Caco-2 (cell line): Measurements from ENCODE around the gene RSRP1. TPM values are rescaled to one million over a fixed set of nuclear protein-coding genes. Genes with fewer than 3 reads are reported as not detected.
"Not testable (repeated sequence)": the region's sequence is repeated elsewhere in the genome, so short reads cannot be mapped to it uniquely, and the experiment has no call there.

ENCODE experiments used
- BruUV-seq: library from RNA; stranded (reverse); fragments of 400-500 nt; replicated peaks from 2 replicates; lab custom pipeline; 2021; lab: Mats Ljungman, UMichigan
- CTCF ChIA-PET: fragments of 300-600 bp; sonication (Branson Sonifier 250); formaldehyde crosslinking; loops from one replicate; lab custom pipeline; 2022; ENCODE audit warnings: antibody characterized with exemption; lab: Charles Lee
- POLR2A ChIA-PET: fragments of 300-600 bp; sonication (Branson Sonifier 250); formaldehyde crosslinking; loops from one replicate; lab custom pipeline; 2022; ENCODE audit warnings: antibody characterized with exemption; lab: Charles Lee
- DNase-seq, 2 experiments: peaks; one replicate each; pipeline versions ENCODE4 v3.0.0 to v3.0.0-alpha.2; 2020 to 2022
- H3K27me3 ChIP-seq: replicated peaks from 2 replicates; pipeline ENCODE4 v1.6.0; 2011; ENCODE audit warnings: low read length; ENCODE audit not compliant: control insufficient read depth, insufficient read depth
- H3K36me3 ChIP-seq: 2 replicates; pipeline ENCODE4 v1.5.1; 2011; ENCODE audit warnings: low read length; ENCODE audit not compliant: control insufficient read depth, insufficient read depth
- H3K4me1 ChIP-seq: fragments of 250-450 bp; sonication (Bioruptor Pico); 2 replicates; pipeline ENCODE4 v1.5.1; 2020; ENCODE audit warnings: mild to moderate bottlenecking
- H3K4me3 ChIP-seq: 2 replicates; pipeline ENCODE4 v1.5.1; 2011; ENCODE audit warnings: low read depth, mild to moderate bottlenecking, control low read depth, low read length
- H3K9me3 ChIP-seq: fragments of 250-450 bp; sonication (Bioruptor Pico); 2 replicates; pipeline ENCODE4 v1.5.1; 2020; ENCODE audit warnings: mild to moderate bottlenecking, moderate library complexity
- H3K27ac Mint-ChIP-seq: one replicate; pipeline ENCODE4 v1.8.0; 2022; ENCODE audit warnings: mixed read lengths; ENCODE audit not compliant: unreplicated experiment
- H3K27me3 Mint-ChIP-seq: one replicate; pipeline ENCODE4 v1.8.0; 2022; ENCODE audit warnings: mixed read lengths; ENCODE audit not compliant: insufficient read depth, unreplicated experiment
- H3K36me3 Mint-ChIP-seq: one replicate; pipeline ENCODE4 v1.8.0; 2022; ENCODE audit warnings: mild to moderate bottlenecking, mixed read lengths; ENCODE audit not compliant: insufficient read depth, unreplicated experiment
- H3K4me1 Mint-ChIP-seq: one replicate; pipeline ENCODE4 v1.8.0; 2022; ENCODE audit warnings: low read depth, mixed read lengths; ENCODE audit not compliant: unreplicated experiment
- H3K4me3 Mint-ChIP-seq: one replicate; pipeline ENCODE4 v1.8.0; 2022; ENCODE audit warnings: mild to moderate bottlenecking, moderate library complexity, mixed read lengths; ENCODE audit not compliant: unreplicated experiment
- H3K9me3 Mint-ChIP-seq: one replicate; pipeline ENCODE4 v1.8.0; 2022; ENCODE audit warnings: mixed read lengths; ENCODE audit not compliant: unreplicated experiment
- intact Hi-C: fragments of 100-400 bp; cut with micrococcal nuclease; formaldehyde crosslinking; loops from one replicate; pipeline ENCODE4 v1.10.0; 2022; ENCODE audit not compliant: unreplicated experiment
- total RNA-seq: library from RNA; stranded (reverse); gene quantifications from 2 replicates; pipeline ENCODE4 v1.2.3, GENCODE V29; 2022

RSRP1 gene
- total RNA-seq, 1 experiment from 2014 or later, result 61.1 TPM

- H3K36me3 Mint-ChIP-seq, H3K27ac Mint-ChIP-seq, H3K27me3 Mint-ChIP-seq, H3K27me3 ChIP-seq, H3K9me3 Mint-ChIP-seq, intact Hi-C loops, DNase-seq, H3K4me3 ChIP-seq, H3K4me1 Mint-ChIP-seq, CTCF ChIA-PET, POLR2A ChIA-PET, H3K36me3 ChIP-seq, BruUV-seq, H3K9me3 ChIP-seq, H3K4me3 Mint-ChIP-seq, H3K4me1 ChIP-seq: not testable (repeated sequence)
Measured at GRCh38 chr1:25288573-25289101, 41.4 kb upstream of the RSRP1 start.

DNA sequence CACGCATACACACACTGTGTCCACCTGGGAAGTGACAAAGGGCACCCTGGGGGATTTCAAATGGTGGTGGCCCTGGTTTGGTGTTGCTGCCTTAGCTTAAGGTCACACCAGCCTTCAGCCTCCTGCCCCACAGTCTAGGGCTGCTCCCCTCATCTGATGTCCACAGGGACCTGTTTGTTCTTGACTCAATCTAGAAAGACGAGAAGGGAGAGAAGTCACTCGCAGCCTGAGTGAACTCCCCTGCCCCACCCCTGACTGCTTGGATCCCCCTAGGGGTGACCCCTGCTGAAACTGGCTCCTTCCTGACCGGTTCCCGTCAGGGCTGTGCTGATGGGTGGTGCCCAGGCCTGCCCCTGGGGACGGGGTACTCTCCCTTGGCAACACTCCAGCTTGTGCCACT lies 39.9 kb upstream of the RSRP1 start:
- H3K4me1 ChIP-seq, POLR2A ChIA-PET, H3K4me1 Mint-ChIP-seq, H3K36me3 ChIP-seq, H3K36me3 Mint-ChIP-seq, CTCF ChIA-PET, H3K27ac Mint-ChIP-seq, H3K4me3 Mint-ChIP-seq, intact Hi-C loops, H3K27me3 Mint-ChIP-seq, H3K9me3 Mint-ChIP-seq, H3K9me3 ChIP-seq, H3K4me3 ChIP-seq, H3K27me3 ChIP-seq, BruUV-seq, DNase-seq: not testable (repeated sequence)

GRCh38 chr1:25285862-25286261 lies 38.6 kb upstream of the RSRP1 start:
- CTCF ChIA-PET, BruUV-seq, H3K4me1 ChIP-seq, H3K4me3 Mint-ChIP-seq, DNase-seq, H3K4me3 ChIP-seq, H3K9me3 ChIP-seq, POLR2A ChIA-PET, H3K36me3 Mint-ChIP-seq, H3K4me1 Mint-ChIP-seq, H3K27ac Mint-ChIP-seq, H3K27me3 ChIP-seq, H3K9me3 Mint-ChIP-seq, intact Hi-C loops, H3K27me3 Mint-ChIP-seq, H3K36me3 ChIP-seq: not testable (repeated sequence)

GRCh38 chr1:25279693-25280111 lies 32.4 kb upstream of the RSRP1 start:
- H3K4me1 Mint-ChIP-seq, H3K27me3 ChIP-seq, intact Hi-C loops, BruUV-seq, H3K36me3 Mint-ChIP-seq, DNase-seq, H3K4me1 ChIP-seq, H3K27ac Mint-ChIP-seq, POLR2A ChIA-PET, H3K27me3 Mint-ChIP-seq, H3K9me3 ChIP-seq, CTCF ChIA-PET, H3K4me3 ChIP-seq, H3K9me3 Mint-ChIP-seq, H3K4me3 Mint-ChIP-seq, H3K36me3 ChIP-seq: not testable (repeated sequence)

DNA sequence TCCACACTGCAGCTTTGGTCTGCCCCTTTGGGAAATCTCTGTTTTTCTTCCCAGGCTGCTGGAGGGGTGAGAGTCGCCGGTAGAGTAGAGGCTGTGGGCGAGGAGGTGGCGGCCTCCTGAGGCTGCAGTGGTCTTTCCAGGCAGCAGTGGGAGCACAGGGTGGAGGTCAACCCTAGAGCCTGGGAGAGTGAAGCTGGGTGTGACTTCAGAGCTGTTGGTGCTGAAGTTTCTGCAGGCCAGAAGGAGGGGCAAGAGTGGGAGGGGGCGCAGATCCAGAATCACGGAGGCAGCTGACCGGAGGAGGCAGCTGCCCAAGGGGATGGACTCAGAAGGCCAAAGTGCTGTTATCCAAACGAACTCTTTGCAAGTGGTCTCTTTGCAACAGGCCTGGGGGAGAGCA lies 31.5 kb upstream of the RSRP1 start:
- intact Hi-C loops, H3K4me1 ChIP-seq, POLR2A ChIA-PET, H3K4me3 Mint-ChIP-seq, H3K9me3 Mint-ChIP-seq, H3K4me1 Mint-ChIP-seq, H3K36me3 ChIP-seq, H3K27me3 Mint-ChIP-seq, H3K9me3 ChIP-seq, H3K27ac Mint-ChIP-seq, DNase-seq, CTCF ChIA-PET, H3K4me3 ChIP-seq, H3K27me3 ChIP-seq, H3K36me3 Mint-ChIP-seq, BruUV-seq: not testable (repeated sequence)

- H3K27me3 Mint-ChIP-seq, H3K27me3 ChIP-seq, intact Hi-C loops, H3K27ac Mint-ChIP-seq, H3K36me3 Mint-ChIP-seq, CTCF ChIA-PET, BruUV-seq, H3K4me3 Mint-ChIP-seq, H3K9me3 ChIP-seq, H3K9me3 Mint-ChIP-seq, H3K36me3 ChIP-seq, H3K4me3 ChIP-seq, DNase-seq, H3K4me1 ChIP-seq, POLR2A ChIA-PET, H3K4me1 Mint-ChIP-seq: not testable (repeated sequence)
Measured at GRCh38 chr1:25278358-25278757, 31.1 kb upstream of the RSRP1 start.

GRCh38 chr1:25277295-25277694 lies 30.0 kb upstream of the RSRP1 start:
- POLR2A ChIA-PET, BruUV-seq, H3K9me3 Mint-ChIP-seq: not testable (repeated sequence)

More at GRCh38 chr1:25277295-25277694, 30.0 kb upstream of the RSRP1 start:
- H3K36me3 Mint-ChIP-seq, H3K4me3 Mint-ChIP-seq, H3K27me3 Mint-ChIP-seq, CTCF ChIA-PET, H3K4me3 ChIP-seq, H3K4me1 ChIP-seq, H3K4me1 Mint-ChIP-seq, intact Hi-C loops, H3K36me3 ChIP-seq, DNase-seq, H3K27ac Mint-ChIP-seq, H3K9me3 ChIP-seq, H3K27me3 ChIP-seq: not testable (repeated sequence)
